Activated naive CD8-positive, alpha-beta T cell treated with anti-CD3 and anti-CD28 coated beads for 36 hours (primary cell): ENCODE data around the gene ZNF701. TPM values are rescaled to one million over a fixed set of nuclear protein-coding genes. Genes with fewer than 3 reads are reported as not detected.
"Not testable (repeated sequence)": the region's sequence is repeated elsewhere in the genome, so short reads cannot be mapped to it uniquely, and the experiment has no call there.

Source experiments
- DNase-seq: peaks from one replicate; pipeline ENCODE4 v3.0.0; 2021
- H3K27ac Mint-ChIP-seq: one replicate; pipeline ENCODE4 v1.8.0; 2022; ENCODE audit warnings: mild to moderate bottlenecking, moderate library complexity, mixed read lengths
- H3K27me3 Mint-ChIP-seq: one replicate; pipeline ENCODE4 v1.8.0; 2022; ENCODE audit warnings: mild to moderate bottlenecking, mixed read lengths
- H3K36me3 Mint-ChIP-seq: one replicate; pipeline ENCODE4 v1.8.0; 2021; ENCODE audit warnings: mild to moderate bottlenecking, mixed read lengths
- H3K4me1 Mint-ChIP-seq: one replicate; pipeline ENCODE4 v1.8.0; 2021; ENCODE audit warnings: mixed read lengths
- H3K4me3 Mint-ChIP-seq: one replicate; pipeline ENCODE4 v1.8.0; 2022; ENCODE audit warnings: mild to moderate bottlenecking, moderate library complexity, mixed read lengths
- H3K9me3 Mint-ChIP-seq: one replicate; pipeline ENCODE4 v1.8.0; 2022; ENCODE audit warnings: mixed read lengths
- total RNA-seq, 2 experiments: library from RNA; stranded (reverse); gene quantifications; one replicate each; pipeline ENCODE4 v1.2.3, GENCODE V29; 2021

ZNF701 gene
- 10 to 100 TPM; 18.9 to 19.2 TPM for total RNA-seq

DNA sequence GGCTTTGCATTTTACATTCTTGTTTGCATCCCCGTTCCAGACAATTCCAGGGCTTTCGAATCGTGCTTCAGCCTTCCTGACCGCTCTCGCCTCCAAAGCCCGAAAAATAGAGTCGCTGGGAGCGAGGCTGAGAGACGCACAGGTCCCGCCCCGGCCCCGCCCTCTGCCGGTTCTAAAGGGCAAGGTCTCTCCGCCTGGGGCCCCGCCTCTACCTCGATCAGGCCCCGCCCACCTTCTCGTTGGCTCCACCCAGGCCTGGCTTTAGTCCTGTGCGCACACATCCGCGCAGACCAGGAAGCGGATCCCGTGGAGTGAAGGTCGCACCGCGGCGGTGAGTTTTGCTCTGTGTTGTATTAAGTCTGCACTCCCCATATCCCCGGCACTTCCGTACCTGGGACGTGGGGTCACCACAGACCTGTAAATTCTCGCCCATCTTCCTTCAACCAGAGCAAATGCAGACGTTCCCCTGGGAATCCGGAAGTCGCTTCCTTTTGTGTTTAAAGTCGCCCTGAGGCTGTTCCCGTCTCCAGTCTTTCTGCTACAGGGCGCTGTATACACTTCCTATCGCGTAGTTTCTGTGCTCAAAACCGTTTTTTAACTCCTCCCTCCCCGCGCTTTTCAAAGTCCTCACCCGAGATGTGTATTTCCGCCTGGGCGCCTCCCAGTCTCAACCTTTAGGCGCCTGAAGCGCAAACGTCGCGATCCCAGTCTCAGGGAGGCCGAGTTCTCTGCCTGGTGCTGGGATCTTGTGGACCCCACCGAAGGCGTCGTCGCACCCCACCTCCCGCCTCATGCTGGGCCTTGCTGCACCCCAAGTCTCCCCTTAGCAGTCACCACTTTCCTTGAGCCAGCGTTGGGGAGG is at the start of gene ZNF701:
TSS of gene ZNF701 (plus strand) at position 288 of the 862 bp plus-strand sequence. CDS start 3,861 bp downstream, outside the sequence.
- H3K4me3 Mint-ChIP-seq: peak within 1 kb of the TSS; percentile 94
- H3K27me3 Mint-ChIP-seq: no peaks in the 10 kb centered on the region
- H3K36me3 Mint-ChIP-seq: peaks cover 71% of the 10 kb centered on the region
- peaks cover 33% of the 10 kb centered on the region for H3K9me3 Mint-ChIP-seq
- H3K27ac Mint-ChIP-seq: peak within 1 kb of the TSS; percentile 94
- peak; percentile 94 for DNase-seq
- H3K4me1 Mint-ChIP-seq: peaks cover 20% of the 10 kb centered on the region

GRCh38 chr19:52522551-52522950 is 47.5 kb upstream of the ZNF701 start:
- DNase-seq: no peak
- no peaks in the 10 kb centered on the region for H3K27me3 Mint-ChIP-seq
- H3K4me1 Mint-ChIP-seq: peaks cover 5% of the 10 kb centered on the region
- no peak overlapping the region for H3K4me3 Mint-ChIP-seq
- peaks cover 10% of the 10 kb centered on the region for H3K36me3 Mint-ChIP-seq
- H3K9me3 Mint-ChIP-seq: peaks cover 32% of the 10 kb centered on the region
- H3K27ac Mint-ChIP-seq: no peak overlapping the region

GRCh38 chr19:52524086-52524485 is 46.0 kb upstream of the ZNF701 start:
- no peak overlapping the region for H3K27ac Mint-ChIP-seq
- H3K4me1 Mint-ChIP-seq: peaks cover 15% of the 10 kb centered on the region
- no peak for DNase-seq
- no peak overlapping the region for H3K4me3 Mint-ChIP-seq
- no peaks in the 10 kb centered on the region for H3K27me3 Mint-ChIP-seq
- H3K36me3 Mint-ChIP-seq: peaks cover 20% of the 10 kb centered on the region
- H3K9me3 Mint-ChIP-seq: peaks cover 30% of the 10 kb centered on the region

DNA sequence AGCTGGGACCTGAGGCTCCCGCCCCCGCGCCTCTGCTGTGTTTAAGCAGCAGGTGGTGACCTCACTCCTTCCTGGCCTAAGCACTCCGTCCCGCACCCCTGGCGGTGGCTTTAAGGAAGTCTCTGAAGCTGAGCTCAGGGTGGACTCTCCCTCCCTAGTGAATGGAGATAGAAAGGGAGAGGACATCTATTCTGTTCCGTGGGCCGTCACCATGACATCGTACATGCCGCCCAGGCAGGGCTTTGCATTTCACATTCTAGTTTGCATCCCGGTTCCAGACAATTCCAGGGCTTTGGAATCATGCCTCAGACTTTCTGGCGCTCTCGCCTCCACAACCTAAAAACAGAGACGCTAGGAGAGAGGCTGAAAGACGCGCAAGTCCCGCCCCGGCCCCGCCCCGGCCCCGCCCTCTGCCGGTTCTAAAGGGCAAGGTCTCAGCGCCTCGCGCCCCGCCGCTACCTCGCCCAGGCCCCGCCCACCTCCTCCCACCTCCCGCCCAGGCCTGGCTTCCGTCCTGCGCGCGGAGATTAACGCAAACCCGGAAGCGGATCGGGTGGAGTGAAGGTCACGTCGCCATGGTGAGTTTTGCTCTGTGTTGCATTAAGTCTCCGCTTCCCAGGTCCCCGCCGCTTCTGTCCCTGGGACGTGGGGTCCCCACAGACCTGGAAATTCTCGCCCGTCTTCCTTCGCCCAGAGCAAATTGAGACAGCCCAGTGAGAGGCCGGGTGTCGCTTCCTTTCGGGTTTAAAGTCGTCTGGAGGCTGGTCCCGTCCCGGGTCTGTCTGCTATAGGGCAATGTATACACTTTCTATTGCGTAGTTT is 42.7 kb upstream of the ZNF701 start, which contains the start of gene ZNF808:
TSS of gene ZNF808 (plus strand) at position 535 of the 822 bp plus-strand sequence. CDS start 15,617 bp downstream, outside the sequence.
- Mint-ChIP-seq H3K4me3 (peak within 1 kb of the TSS; percentile 99), H3K36me3 (peaks cover 38% of the 10 kb centered on the region), H3K27me3 (no peaks in the 10 kb centered on the region), H3K4me1 (peaks cover 24% of the 10 kb centered on the region), H3K27ac (peak within 1 kb of the TSS; percentile 98), H3K9me3 (peaks cover 12% of the 10 kb centered on the region)
- peak; percentile 91 for DNase-seq

GRCh38 chr19:52527956-52528351 is 42.1 kb upstream of the ZNF701 start:
- Mint-ChIP-seq H3K27me3 (no peaks in the 10 kb centered on the region), H3K4me3 (peak overlapping the region; percentile 99), H3K36me3 (peaks cover 39% of the 10 kb centered on the region), H3K9me3 (peaks cover 8% of the 10 kb centered on the region), H3K4me1 (peaks cover 24% of the 10 kb centered on the region), H3K27ac (peak overlapping the region; percentile 98)
- no peak for DNase-seq

GRCh38 chr19:52532480-52532879 is 37.6 kb upstream of the ZNF701 start:
- Mint-ChIP-seq H3K9me3 (peaks cover 11% of the 10 kb centered on the region), H3K27ac (no peak overlapping the region), H3K4me1 (peaks cover 37% of the 10 kb centered on the region), H3K27me3 (no peaks in the 10 kb centered on the region), H3K36me3 (peaks cover 63% of the 10 kb centered on the region), H3K4me3 (no peak overlapping the region)
- DNase-seq: no peak

GRCh38 chr19:52533901-52534300 is 36.2 kb upstream of the ZNF701 start:
- H3K27ac Mint-ChIP-seq: no peak overlapping the region
- peaks cover 28% of the 10 kb centered on the region for H3K4me1 Mint-ChIP-seq
- no peak overlapping the region for H3K4me3 Mint-ChIP-seq
- peaks cover 62% of the 10 kb centered on the region for H3K36me3 Mint-ChIP-seq
- no peaks in the 10 kb centered on the region for H3K27me3 Mint-ChIP-seq
- no peak for DNase-seq
- H3K9me3 Mint-ChIP-seq: peaks cover 12% of the 10 kb centered on the region

DNA sequence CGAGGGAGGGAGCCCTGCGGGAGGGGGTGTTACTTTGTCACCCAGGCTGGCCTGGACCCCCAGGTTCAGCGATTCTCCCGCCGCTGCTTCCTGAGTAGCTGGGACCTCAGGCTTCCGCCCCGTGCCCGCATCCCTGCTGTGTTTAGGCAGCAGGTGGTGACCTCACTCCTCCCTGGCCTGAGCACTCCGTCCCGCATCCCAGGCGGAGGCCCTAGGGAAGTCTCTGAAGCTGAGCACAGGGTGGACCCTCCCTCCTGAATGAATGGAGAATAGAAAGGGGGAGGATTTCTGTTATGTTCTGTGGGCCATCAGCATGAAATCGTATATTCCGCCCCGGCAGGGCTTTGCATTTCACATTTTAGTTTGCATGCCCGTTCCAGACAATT is 34.7 kb upstream of the ZNF701 start:
- H3K27me3 Mint-ChIP-seq: not testable (repeated sequence)
- peak; percentile 9 for DNase-seq
- peaks cover 26% of the 10 kb centered on the region for H3K4me1 Mint-ChIP-seq
- H3K4me3 Mint-ChIP-seq: peak overlapping the region; percentile 85
- peaks cover 16% of the 10 kb centered on the region for H3K9me3 Mint-ChIP-seq
- H3K36me3 Mint-ChIP-seq: peaks cover 60% of the 10 kb centered on the region
- peak overlapping the region; percentile 95 for H3K27ac Mint-ChIP-seq

DNA sequence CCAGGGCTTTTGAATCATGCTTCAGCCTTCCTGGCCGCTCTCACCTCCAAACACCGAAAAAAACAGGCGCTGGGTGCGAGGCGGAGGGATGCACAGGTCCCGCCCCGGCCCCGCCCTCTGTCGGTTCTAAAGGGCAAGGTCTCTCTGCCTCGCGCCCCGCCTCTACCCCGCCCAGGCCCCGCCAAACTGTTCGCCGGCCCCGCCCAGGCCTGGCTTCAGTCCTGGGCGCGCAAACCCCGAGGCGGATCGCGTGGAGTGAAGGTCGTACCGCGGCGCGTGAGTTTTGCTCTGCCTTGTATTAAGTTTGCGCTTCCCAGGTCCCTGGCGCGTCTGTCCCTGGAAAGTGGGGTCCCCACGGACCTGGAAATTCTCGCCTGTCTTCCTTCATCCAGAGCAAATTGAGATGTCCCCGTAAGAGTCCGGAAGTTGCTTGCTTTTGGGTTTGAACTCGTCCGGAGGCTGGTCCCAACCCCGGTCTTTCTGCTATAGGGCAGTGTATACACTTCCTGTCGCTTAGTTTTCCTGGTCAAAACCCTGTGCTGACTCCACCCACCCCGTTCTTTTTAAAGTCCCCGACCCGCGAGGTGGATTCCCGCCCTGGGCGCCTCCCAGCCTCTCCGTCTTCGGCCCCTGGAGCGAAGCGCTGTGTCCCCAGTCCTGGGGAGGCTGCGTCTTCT is 34.2 kb upstream of the ZNF701 start:
- H3K9me3 Mint-ChIP-seq: peaks cover 19% of the 10 kb centered on the region
- peaks cover 62% of the 10 kb centered on the region for H3K36me3 Mint-ChIP-seq
- peak; percentile 92 for DNase-seq
- H3K4me1 Mint-ChIP-seq: peaks cover 24% of the 10 kb centered on the region
- peak overlapping the region; percentile 95 for H3K27ac Mint-ChIP-seq
- no peaks in the 10 kb centered on the region for H3K27me3 Mint-ChIP-seq
- peak overlapping the region; percentile 85 for H3K4me3 Mint-ChIP-seq

DNA sequence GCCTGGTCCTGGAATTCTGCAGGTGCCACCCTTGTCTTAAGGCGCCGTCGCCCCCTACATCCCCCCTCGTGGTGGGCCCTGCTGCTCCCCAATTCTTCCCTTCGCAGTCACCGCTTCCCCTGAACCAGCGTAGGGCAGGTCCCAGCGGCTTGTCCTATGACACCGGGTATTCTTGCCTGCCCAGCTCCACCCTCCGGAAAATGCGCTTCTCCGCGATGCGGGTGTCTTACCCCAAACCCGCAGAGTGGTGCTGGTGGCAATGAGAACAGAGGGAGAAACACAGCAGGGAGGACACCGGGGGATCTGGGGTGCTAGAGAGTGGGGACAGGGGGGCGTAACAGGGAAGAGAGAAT is 33.7 kb upstream of the ZNF701 start:
- Mint-ChIP-seq H3K27me3 (no peaks in the 10 kb centered on the region), H3K9me3 (peaks cover 19% of the 10 kb centered on the region), H3K4me1 (peaks cover 23% of the 10 kb centered on the region), H3K4me3 (peak overlapping the region; percentile 85), H3K36me3 (peaks cover 64% of the 10 kb centered on the region), H3K27ac (peak overlapping the region; percentile 95)
- DNase-seq: peak; percentile 56

- peaks cover 70% of the 10 kb centered on the region for H3K36me3 Mint-ChIP-seq
- peaks cover 32% of the 10 kb centered on the region for H3K9me3 Mint-ChIP-seq
- H3K4me1 Mint-ChIP-seq: peaks cover 34% of the 10 kb centered on the region
- not testable (repeated sequence) for H3K27me3 Mint-ChIP-seq, H3K27ac Mint-ChIP-seq, H3K4me3 Mint-ChIP-seq, DNase-seq
Observed at GRCh38 chr19:52538815-52539214, 31.3 kb upstream of the ZNF701 start.

GRCh38 chr19:52541176-52541575 is 28.9 kb upstream of the ZNF701 start:
- not testable (repeated sequence) for H3K27me3 Mint-ChIP-seq, H3K27ac Mint-ChIP-seq, H3K4me3 Mint-ChIP-seq, DNase-seq
- H3K4me1 Mint-ChIP-seq: peaks cover 28% of the 10 kb centered on the region
- H3K9me3 Mint-ChIP-seq: peaks cover 37% of the 10 kb centered on the region
- peaks cover 80% of the 10 kb centered on the region for H3K36me3 Mint-ChIP-seq

DNA sequence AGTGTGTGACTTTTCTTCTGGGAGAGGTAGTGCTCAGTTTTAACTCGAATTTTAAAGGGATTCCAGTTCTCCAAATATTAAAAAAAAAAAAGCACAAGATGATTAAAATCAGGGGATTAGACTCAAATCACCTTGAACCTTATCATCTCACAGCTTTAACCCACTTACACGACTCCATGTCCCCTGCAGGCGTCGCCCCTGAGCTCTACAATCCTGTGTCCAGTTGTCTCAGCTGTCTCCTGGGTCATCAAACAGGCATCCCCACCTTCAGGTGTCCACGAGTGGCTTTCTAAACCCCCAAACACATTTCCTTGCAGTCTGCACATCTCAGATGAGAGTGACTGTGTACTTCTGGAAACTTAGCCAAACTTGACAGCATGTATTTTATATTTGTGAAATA is 28.5 kb upstream of the ZNF701 start:
- Mint-ChIP-seq H3K9me3 (peaks cover 35% of the 10 kb centered on the region), H3K36me3 (peaks cover 81% of the 10 kb centered on the region), H3K4me1 (peaks cover 24% of the 10 kb centered on the region), H3K27me3 (no peaks in the 10 kb centered on the region), H3K4me3 (no peak overlapping the region), H3K27ac (no peak overlapping the region)
- DNase-seq: no peak

DNA sequence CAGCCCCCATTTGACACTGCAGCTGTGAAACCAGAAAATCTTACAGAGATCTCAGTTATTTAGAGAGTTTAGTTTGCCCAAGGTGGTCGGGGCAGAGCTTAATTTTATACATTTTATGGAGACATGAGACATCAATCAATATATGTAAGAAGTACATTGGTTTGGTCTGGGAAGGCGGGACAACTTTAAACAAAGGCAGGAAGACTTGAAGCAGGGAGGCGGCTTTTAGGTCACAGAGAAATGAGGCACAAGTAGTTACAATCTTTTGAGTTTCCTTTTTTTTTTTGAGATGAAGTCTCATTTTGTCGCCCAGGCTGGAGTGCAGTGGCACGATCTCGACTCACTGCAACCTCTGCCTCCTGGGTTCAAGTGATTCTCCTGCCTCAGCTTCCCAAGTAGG is 27.5 kb upstream of the ZNF701 start:
- H3K4me3 Mint-ChIP-seq: not testable (repeated sequence)

More for the DNA sequence above, 27.5 kb upstream of the ZNF701 start:
- not testable (repeated sequence) for DNase-seq, H3K27me3 Mint-ChIP-seq
- Mint-ChIP-seq H3K36me3 (peaks cover 81% of the 10 kb centered on the region), H3K4me1 (peaks cover 18% of the 10 kb centered on the region), H3K27ac (peak overlapping the region; percentile 64), H3K9me3 (peaks cover 34% of the 10 kb centered on the region)
